Measurements from ENCODE around the gene SRGAP2B.
"Not testable (repeated sequence)": the region's sequence is repeated elsewhere in the genome, so short reads cannot be mapped to it uniquely, and the experiment has no call there.

The SRGAP2B gene

GRCh38 chr1:144940054-144940453, 155.1 kb downstream of the SRGAP2B start:
- DNase-seq: not testable (repeated sequence)

GRCh38 chr1:144938627-144939026, 156.5 kb downstream of the SRGAP2B start:
- not testable (repeated sequence) for DNase-seq

- not testable (repeated sequence) for DNase-seq
Measured at GRCh38 chr1:144936186-144936732, 158.9 kb downstream of the SRGAP2B start.

- not testable (repeated sequence) for DNase-seq
Measured at GRCh38 chr1:144935310-144935709, 159.8 kb downstream of the SRGAP2B start.

- DNase-seq: not testable (repeated sequence)
Measured at GRCh38 chr1:144933014-144933413, 162.1 kb downstream of the SRGAP2B start.

GRCh38 chr1:144932153-144932552, 163.0 kb downstream of the SRGAP2B start:
- DNase-seq: not testable (repeated sequence)

- DNase-seq: not testable (repeated sequence)
Measured at GRCh38 chr1:144931553-144931952, 163.6 kb downstream of the SRGAP2B start.

GRCh38 chr1:144930085-144930777, 164.9 kb downstream of the SRGAP2B start:
- DNase-seq: not testable (repeated sequence)

GRCh38 chr1:144927292-144927691, 167.8 kb downstream of the SRGAP2B start:
- DNase-seq: not testable (repeated sequence)

GRCh38 chr1:144923640-144924039, 171.5 kb downstream of the SRGAP2B start:
- DNase-seq: not testable (repeated sequence)

GRCh38 chr1:144922785-144923184, 172.3 kb downstream of the SRGAP2B start:
- DNase-seq: not testable (repeated sequence)

GRCh38 chr1:144919106-144919505, 176.0 kb downstream of the SRGAP2B start:
- not testable (repeated sequence) for DNase-seq

GRCh38 chr1:144918027-144918603, 177.0 kb downstream of the SRGAP2B start:
- not testable (repeated sequence) for DNase-seq

- not testable (repeated sequence) for DNase-seq
Measured at GRCh38 chr1:144917154-144918026, 177.7 kb downstream of the SRGAP2B start.

- not testable (repeated sequence) for DNase-seq
Measured at GRCh38 chr1:144913977-144914734, 181.0 kb downstream of the SRGAP2B start.

- DNase-seq: not testable (repeated sequence)
Measured at GRCh38 chr1:144913458-144913857, 181.7 kb downstream of the SRGAP2B start.

- not testable (repeated sequence) for DNase-seq
Measured at GRCh38 chr1:144910729-144911128, 184.4 kb downstream of the SRGAP2B start.

GRCh38 chr1:144900841-144901240, 194.3 kb downstream of the SRGAP2B start:
- not testable (repeated sequence) for DNase-seq

GRCh38 chr1:144894454-144895201, 200.5 kb downstream of the SRGAP2B start:
- DNase-seq: not testable (repeated sequence)

- DNase-seq: not testable (repeated sequence)
Measured at GRCh38 chr1:144893710-144894438, 201.3 kb downstream of the SRGAP2B start.

GRCh38 chr1:144893062-144893461, 202.1 kb downstream of the SRGAP2B start:
- not testable (repeated sequence) for DNase-seq
